ENCODE results near the gene STAT4.
A peak's percentile ranks its signal among the peaks of the same experiment; 100 is the strongest.

The STAT4 gene

DNA sequence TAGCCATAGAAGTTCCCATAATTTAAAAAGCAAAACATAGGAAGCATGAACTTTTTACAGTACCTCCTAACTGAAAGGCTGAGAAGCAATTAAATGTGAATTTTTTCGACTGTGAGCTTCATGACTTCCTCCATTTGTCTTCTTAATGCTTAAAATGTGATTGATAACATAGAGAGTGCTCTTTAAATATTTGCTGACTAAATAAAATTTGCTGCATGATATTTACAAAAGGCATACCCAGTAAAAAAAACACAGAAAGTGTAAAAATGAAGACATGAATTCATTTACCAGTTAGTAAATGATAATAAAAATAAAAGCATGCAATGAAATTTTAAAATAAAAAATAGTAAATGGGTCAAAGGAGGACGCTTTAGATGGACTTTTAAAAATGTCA lies 21.9 kb downstream of the STAT4 start:
- no peak for DNase-seq

DNA sequence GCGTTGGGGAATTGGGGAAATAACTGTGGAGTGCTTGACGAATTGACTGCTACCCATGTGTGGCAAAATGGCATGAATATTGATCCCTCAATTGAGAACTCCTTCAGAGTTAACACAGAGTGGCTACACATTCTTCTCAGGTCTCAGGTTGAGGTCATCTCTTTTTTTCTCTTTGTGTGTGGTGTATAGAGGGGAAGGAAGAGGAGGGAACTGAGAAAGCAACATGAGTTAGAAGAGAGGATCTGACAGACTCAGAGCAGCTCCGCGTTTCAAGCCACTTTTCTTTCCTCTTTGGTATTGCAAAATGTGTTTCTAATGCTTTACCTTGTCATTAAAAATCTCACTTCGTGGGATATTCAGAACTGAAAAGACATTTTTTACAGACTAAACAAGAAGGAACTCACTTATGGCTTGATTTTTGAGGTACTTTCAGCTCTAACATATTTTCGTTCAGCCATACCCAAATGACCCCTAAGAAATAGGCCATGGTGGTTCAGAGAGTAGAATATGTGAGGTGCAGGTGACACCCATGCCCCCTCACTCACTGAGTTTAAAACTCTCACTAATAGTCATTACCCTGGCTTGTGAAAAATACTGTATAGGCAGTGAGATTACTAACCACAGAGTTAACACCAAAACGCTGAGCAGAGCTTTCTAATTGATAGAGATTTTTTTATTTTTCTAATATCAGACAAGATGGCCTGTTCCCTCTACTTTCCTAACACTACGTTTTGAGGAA lies 22.5 kb downstream of the STAT4 start:
- DNase-seq, result peak; percentile 6

DNA sequence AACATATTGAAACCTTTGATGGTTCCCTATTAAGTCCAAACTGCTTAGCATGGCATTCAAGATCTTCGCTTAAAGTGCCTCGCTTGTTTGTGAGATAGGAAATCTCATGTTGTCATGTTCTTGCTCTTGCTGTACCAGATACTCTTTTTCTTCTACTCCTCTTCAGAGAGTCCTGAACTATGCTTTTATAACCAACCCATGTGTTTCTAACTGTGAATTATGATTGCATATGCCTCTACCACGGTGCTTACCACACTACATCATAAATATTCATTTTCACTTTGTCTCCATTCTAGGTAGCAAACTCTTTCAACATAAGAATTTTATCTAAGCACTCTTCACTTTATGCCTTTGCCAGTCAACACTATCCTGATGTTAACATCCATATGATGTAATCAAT lies 23.6 kb downstream of the STAT4 start:
- DNase-seq, result no peak

DNA sequence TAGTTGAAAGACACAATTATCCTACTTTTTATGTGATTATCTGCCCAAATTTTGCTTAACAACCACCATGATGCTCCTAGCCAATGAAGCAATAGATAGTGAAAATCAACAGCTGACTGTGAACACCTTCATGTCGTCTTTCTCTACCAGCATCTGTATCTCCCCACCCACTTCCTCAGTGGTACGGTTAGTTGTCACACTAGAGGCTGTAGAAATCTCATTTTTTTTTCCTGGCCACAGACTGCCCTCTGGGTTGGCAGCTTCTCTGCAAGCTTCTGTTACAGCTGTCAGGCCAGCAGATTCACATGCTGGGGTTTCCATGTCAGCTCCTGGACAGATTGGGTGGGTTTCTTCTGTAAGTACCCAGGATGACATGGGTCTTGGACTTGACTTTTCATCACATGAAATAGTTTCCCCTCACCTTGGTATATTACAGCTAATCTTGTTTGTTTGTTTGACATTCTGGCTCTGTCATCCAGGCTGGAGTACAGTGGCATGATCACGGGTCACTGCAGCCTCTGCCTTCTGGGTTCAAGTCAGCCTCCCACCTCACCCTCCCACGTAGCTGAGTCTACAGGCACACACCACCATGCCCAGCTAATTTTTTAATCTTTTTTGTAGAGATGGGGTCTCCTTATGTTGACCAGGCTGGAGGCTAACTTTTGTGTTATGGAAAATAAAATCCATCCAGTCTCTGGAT lies 24.3 kb downstream of the STAT4 start:
- peak; percentile 57 for DNase-seq

DNA sequence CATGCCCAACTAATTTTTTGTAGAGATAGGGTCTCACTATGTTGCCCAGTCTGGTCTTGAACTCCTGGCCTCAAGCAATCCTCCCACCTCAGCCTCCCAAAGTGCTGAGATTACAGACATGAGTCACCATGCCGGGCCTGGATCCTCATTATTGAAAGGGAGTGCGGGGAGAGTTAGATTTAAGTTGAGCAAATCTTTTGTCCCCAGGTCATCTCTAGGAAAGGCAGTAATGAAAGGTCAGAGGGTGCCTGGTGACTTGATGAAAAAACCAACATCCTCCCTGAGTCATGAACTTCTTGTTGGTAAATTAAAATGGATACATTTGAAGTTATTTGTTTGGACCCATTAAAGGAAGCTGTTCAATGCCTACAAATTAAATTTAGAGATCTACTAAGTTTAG lies 25.1 kb downstream of the STAT4 start:
- DNase-seq, result no peak

DNA sequence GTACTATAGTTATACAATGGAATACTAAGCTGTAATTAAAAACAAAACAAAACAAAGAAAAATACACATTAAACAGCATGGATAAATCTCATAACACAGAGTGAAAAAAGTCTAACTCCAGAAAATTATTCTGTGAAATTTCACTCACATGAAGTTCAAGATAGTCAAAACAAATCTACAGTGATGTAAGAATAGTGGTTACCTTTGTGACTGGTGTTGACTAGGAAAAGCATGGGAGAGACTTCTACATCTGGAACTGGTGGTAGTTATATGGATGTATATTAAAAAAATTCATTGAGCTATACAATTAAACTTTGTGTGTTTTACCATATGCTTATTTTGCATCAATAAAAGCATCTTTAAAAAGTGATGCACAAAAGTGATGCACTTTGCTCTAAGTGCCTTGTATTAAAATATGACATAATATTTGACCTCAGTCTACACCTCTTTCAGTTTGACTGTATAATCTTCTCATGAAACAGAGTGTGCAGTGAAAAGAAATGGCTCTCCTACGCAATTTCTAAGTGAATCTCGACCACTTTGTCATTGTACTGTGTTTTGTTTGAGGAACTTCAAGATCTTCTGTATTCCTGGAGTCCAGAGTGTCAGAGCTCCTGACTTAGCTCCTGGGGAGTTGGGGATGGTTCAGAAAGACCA lies 28.0 kb downstream of the STAT4 start:
- no peak for DNase-seq

DNA sequence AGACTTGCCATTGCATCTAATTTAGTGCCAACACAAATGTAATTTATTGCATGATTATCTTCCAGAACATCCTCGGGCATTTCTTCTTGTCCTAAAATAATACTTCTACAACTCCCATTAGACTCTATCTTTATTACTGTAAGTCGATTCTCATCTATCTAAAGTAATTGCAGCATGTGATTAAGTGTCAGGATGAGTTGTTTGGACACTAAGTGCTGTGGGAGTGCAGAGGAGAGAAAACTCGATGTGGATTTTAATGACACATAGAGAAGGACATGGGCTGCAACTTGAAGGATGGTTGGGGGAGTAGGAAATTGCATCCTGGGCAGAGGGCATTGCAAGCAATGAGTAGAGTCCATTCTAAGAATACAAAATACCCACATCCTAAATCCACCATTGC lies 33.5 kb downstream of the STAT4 start:
- DNase-seq, result no peak

DNA sequence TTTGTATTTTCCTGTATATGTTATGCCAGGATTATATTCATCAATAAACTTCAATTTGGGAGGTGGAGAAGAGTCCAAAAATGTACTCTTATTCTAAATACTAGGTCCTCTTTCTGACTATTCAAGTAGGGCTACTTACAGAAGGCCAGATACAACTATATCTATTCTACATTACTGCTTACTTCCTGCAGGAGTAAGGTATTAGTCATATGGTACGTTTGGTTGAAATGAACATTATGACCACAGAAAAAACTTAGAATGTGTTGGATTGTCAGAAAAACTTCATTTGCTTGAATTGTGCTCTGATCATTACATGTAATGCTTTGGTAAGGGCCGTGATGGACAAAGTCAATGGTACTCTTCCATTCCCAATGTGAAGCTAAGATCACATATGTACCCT lies 35.0 kb downstream of the STAT4 start:
- DNase-seq, result no peak

DNA sequence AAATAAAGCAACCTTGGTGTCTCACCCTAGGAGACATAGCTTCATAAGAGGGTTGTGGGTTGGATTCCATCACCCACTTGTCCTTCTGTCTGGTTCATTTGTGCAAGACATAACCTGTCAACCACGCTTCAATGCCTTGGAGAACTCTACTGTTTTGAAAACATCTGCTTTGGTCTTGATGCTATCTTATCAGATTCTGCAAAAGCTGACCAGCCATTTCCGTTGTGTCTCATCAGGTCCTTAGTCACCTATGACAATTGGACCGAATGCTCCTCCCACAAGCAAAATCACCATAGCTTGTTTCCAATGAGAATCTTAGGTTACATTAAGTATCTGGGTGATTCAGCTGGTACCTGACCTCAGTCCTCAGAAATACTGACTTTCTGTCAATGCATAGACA lies 35.4 kb downstream of the STAT4 start:
- DNase-seq, result peak; percentile 65

DNA sequence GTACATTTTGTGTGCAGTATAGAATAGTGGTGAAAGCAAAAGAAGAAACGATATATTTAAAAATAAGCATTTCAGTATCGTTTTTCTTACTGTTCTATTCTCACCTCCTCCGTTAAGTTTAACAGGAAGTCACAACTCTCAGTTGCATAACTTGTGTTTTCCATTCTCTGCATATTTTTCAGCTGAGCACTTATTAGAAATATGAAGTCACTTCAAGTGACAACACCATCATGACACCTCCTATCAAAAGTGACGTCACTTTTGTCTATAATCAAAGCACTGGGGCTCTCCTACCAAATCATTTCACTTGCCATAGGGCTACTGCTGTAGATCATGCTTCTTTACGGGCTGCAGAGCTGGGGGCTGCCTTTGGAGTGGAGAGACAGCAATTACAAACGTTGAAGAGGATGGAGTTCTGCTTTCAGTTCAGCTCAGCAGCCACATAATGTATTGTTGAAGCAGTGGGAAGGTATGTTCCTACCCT lies 36.3 kb downstream of the STAT4 start:
- DNase-seq, result peak; percentile 30

DNA sequence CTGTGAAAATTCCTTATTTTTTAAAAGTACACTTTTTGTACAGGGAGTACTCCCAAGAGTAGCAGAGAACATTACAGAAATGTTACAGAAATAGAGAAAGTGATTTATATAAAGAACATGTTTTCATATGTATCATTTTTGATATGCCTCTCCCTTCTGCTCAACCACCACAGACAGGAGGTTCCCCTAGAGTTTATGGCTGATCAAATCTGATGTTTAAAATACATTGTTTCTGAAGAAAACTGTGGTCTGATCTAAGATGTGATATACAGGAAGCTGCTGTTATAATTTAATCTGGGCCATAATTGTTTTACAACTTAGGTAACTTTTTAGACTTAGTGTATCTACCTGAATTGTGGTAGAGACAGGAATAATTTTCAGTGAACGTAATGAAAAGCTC lies 37.0 kb downstream of the STAT4 start:
- DNase-seq, result peak; percentile 14

DNA sequence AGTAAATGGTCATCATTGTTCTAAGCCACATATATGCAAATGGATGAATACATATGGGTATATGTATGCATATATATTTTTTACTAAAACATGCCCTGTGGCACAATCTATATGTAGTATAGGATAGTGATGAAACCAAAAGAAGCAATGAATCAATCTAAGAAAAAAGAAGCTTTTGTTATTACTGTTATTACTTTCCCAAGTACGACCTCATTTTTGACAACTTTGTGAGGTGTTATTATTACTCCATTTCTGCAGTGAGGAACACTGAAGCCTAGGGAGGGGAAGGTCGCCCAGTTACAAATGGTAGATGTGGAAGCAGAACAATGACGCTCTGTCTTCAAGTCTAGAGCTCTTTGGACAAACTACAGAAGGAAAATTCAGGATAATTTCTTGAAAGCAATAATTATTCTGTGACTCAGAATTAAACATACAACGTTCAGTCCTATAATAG lies 38.3 kb downstream of the STAT4 start:
- no peak for DNase-seq

DNA sequence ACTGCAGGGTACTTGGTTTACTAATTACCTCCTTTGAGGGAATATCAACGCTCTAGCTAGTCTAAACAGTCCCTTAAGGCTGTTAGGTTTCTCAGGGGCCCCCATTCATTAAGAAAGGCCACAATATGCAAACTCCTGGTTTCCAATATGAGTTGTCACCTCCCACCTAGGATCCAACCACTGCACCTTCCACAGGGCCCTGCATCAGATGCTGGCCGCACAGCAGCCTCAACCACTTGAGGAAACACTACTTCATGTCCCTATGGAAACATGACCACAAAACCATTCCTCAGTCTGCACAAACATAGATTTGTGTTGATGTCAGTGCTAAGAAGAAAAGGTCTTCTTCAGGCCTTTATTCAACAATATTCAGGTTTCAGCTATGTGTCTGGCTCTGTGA lies 40.9 kb downstream of the STAT4 start:
- no peak for DNase-seq

DNA sequence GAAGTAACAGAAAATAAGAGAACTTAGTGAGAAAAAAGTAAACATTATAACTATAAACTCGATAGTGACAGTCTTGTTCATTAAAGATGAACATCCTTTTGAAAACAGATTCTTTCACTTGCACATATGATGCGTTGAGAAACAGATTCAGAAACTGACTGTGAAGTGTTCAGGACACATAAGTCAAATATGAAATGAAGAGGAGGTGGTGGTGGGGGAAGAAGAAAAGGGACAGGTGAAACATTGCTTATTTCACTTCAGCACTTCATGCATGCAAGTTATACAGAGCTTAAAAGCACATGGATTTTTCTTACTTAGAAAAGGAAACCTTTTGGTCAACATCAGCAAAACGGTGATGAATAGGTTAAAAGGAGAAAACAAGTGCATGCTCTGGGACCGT lies 42.5 kb downstream of the STAT4 start:
- DNase-seq, result no peak

DNA sequence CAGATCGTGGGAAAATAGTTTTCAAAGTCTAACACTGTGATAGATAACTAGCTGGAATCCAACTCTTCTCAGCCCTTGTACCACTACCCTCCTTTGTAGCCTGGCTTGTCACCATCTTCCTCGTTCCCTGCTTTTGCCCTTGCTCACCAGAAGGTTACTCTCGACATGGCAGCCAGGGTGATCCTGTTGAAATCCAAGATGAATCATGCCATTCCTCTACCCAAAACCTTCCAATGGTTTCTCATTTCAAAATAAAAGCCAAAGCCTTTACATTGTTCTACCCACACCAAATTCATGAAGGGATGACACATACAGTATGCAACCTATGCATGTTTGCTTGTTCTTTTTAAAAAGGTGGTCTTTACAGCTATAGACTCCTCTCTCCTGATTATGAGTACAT lies 45.7 kb downstream of the STAT4 start:
- DNase-seq, result no peak

DNA sequence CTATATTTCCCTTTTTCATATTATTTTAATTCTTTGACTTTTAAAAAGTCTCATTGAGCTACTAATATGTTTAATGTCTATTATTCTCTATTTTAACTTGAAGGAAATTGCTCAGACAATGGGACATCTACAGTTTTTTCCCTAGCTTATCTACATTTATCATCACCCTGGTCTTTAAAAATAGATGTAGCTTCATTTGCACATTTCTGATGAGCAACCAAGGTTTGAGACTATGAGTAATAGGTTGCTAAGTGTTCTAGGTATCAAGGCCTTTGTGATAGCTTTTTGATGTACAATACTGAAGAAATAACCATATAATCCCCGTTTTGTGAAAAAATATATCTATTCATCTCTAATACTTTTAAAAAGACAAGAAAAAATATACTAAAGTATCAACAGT lies 47.0 kb downstream of the STAT4 start:
- DNase-seq, result peak; percentile 6

DNA sequence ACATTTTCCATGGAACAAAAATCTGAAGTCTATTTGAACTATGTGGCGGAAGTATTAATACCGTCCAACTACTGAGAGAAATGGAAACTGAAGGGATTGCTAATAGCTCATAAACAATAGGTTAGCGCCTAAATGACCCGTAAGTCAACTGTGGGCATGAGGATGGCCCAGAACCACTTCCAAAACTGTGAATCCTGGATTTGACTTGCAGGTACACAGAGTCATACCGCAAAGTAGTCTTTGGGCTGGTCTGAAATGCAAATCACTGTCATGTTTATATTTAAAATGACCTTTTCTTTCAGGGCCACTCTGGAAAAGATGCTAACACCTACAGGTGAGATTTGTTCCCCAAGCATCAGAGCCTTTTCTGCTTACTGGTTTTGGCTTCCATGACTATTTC lies 50.6 kb downstream of the STAT4 start:
- DNase-seq, result no peak

DNA sequence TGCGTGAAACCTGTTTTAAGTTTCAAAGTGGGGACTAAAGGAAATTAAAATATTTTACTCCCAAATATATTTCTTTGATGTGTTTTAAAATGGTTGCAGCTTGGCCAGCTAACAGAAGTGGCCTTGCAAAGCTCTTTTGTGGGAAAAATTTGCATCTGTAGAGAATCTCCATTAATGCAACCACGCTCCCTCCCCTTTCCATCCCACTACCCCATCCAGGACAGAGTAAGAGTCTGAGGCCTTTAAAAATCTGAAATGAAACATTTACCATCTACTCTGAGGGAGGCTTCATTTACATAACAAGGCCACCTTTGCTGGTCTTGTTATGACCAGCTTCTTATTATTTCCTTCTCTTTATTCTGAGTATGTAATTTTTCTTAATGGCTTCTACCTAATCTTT lies 63.5 kb downstream of the STAT4 start:
- DNase-seq, result no peak

DNA sequence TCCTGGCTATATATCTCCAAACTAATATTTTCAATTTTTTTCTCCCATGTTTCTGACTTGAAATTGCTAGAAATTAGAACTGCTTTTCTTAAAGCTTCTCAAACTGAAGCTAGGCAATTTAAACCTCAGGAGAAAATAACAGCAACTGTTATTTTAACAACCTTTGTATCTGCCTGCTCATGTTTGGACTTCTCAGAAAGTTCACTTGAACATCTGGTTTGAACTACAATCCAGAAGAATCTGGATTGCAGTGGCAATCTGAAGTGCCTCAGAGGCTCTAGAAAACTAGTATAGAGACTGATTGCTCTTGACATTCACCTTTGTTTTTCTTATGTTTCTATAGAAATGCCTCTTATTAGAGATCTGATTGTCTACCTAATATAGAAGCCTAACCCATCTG lies 64.1 kb downstream of the STAT4 start:
- DNase-seq, result no peak

DNA sequence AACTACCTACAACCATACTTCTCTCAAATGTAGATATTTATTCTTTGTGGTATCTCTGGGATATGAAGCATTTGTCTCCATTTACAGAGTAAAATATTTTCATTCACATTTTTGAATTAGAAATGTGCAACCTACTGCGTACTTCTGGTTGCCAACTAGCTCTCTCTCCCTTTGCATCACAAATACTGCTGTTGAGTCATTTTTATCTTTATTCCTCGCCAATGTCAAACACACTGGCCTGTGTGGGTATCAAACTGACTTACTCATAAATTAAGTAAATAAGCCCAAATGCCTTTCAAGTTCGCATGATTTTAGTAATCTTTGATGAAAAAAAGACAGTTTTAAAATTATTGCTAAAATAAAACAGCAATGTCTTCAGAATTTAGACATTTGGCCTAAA lies 67.3 kb downstream of the STAT4 start:
- no peak for DNase-seq

DNA sequence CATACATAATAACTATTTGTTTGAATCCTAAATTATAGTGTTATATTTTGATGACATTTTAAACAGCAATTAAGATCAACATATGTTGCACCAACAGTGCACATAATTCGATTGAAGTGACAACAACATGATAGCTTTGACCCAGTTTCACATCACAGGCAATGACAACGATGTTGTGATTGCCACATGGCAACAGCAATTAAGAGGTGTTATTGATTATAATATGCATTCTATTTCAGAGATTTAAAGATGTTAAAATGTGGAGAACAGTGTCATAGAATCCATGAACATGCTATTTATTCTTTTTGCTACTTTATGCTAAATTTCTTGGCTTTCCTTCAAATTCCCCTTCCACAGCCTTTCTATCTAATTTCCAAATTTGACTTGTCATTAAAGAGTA lies 68.5 kb downstream of the STAT4 start:
- DNase-seq, result no peak

DNA sequence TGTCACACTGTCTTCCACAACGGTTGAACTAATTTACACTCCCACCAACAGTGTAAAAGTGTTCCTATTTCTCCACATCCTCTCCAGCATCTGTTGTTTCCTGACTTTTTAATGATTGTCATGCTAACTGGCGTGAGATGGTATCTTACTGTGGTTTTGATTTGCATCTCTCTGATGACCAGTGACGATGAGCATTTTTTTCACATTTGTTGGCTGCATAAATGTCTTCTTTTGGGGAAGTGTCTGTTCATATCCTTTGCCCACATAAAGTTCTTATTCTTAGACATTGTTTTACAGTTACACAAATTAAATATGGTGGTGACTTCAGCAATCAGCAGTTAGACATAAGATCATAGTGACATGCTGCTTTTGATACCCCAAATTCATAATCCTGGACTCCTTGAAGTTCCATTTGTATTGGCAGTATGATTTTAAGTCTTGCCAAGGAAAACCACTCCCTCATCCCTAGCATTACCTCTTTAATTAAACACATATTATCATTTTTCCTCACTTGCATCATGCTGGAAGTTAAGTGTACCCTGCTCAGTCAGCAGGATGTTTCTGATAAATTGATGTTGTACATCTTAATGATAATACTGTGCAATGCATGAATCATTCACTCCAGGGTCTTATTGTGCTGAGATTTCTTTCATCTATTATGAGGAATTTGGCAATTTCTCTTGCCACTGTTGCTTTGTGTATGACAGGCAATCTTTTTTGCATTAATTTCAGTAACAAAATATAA lies 69.2 kb downstream of the STAT4 start:
- peak; percentile 31 for DNase-seq

DNA sequence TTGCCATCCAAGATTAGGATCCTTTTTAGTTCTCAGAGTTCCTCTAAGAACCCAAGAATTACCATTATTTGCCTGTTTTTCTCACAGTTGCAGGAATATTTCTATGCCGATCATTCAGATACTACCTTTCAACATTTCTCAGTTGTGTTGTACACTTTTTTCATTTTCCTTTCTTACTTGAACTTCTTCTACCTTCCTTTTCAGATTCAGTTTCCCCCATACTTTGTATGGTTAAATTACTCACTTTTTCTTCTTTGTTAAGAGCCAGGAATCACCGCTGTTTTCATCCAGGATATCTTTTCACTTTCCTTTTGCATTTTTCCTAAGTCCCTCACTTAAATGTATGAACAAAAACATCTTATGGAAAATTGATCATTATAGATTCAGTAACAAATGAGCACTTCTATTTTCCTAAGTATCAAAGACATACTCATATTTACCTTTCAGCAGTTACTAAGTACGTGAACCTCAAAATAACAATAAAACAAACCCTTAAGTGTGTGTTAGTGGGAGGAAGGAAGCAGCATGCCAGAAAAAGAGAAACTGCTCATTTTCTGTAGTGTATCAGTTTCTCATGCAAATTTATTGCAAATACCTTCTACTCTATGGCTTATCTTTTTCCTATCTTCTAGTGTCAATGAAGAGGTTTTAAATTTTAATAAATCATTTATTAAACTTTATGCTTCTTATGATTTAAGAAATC lies 72.5 kb downstream of the STAT4 start:
- no peak for DNase-seq
